HUES6 (cell line): ENCODE data around the gene SEMA5A.
A peak's percentile ranks its signal among the peaks of the same experiment; 100 is the strongest.

Experiments used
- H3K27ac ChIP-seq: 2 replicates; pipeline ENCODE4 v1.7.0; 2013; ENCODE audit warnings: low read depth, mild to moderate bottlenecking, low read length, inconsistent platforms
- H3K27me3 ChIP-seq: 2 replicates; pipeline ENCODE4 v1.6.1; 2013; ENCODE audit warnings: low read length; ENCODE audit not compliant: control insufficient read depth, insufficient read depth
- H3K36me3 ChIP-seq: 2 replicates; pipeline ENCODE4 v1.6.1; 2013; ENCODE audit warnings: low read length; ENCODE audit not compliant: control insufficient read depth, insufficient read depth
- H3K4me1 ChIP-seq: 2 replicates; pipeline ENCODE4 v1.6.1; 2013; ENCODE audit warnings: low read length; ENCODE audit not compliant: control insufficient read depth, insufficient read depth
- H3K4me3 ChIP-seq: 2 replicates; pipeline ENCODE4 v1.5.1; 2013; ENCODE audit warnings: low read depth, low read length
- H3K9ac ChIP-seq: one replicate; pipeline ENCODE4 v1.6.1; 2013; ENCODE audit warnings: mild to moderate bottlenecking, low read length
- H3K9me3 ChIP-seq: 2 replicates; pipeline ENCODE4 v1.6.1; 2013; ENCODE audit warnings: low read depth, low read length; ENCODE audit not compliant: control insufficient read depth, insufficient read depth

Gene SEMA5A

GRCh38 chr5:9564752-9565151 is 18.9 kb upstream of the SEMA5A start:
- H3K4me1 ChIP-seq: peaks cover 15% of the 10 kb centered on the region
- no peak overlapping the region for H3K9ac ChIP-seq
- H3K9me3 ChIP-seq: no peaks in the 10 kb centered on the region
- no peak overlapping the region for H3K4me3 ChIP-seq
- no peaks in the 10 kb centered on the region for H3K36me3 ChIP-seq
- H3K27me3 ChIP-seq: no peaks in the 10 kb centered on the region
- H3K27ac ChIP-seq: no peak overlapping the region

GRCh38 chr5:9562141-9562540 is 16.3 kb upstream of the SEMA5A start:
- Histone ChIP-seq H3K27me3 (no peaks in the 10 kb centered on the region), H3K27ac (no peak overlapping the region; the same call in 1 of the 2 replicates), H3K4me1 (peaks cover 15% of the 10 kb centered on the region)

GRCh38 chr5:9559965-9560364 is 14.1 kb upstream of the SEMA5A start:
- H3K4me1 ChIP-seq: peaks cover 15% of the 10 kb centered on the region
- H3K27me3 ChIP-seq: no peaks in the 10 kb centered on the region
- no peak overlapping the region for H3K4me3 ChIP-seq
- H3K9ac ChIP-seq: no peak overlapping the region
- no peaks in the 10 kb centered on the region for H3K36me3 ChIP-seq
- H3K27ac ChIP-seq: no peak overlapping the region
- H3K9me3 ChIP-seq: no peaks in the 10 kb centered on the region

More at GRCh38 chr5:9562141-9562540, 16.3 kb upstream of the SEMA5A start:
- Histone ChIP-seq H3K36me3 (no peaks in the 10 kb centered on the region), H3K9me3 (no peaks in the 10 kb centered on the region), H3K9ac (peak overlapping the region; percentile 45), H3K4me3 (no peak overlapping the region; the same call in 1 of the 2 replicates)

- Histone ChIP-seq H3K27ac (no peak overlapping the region), H3K9me3 (no peaks in the 10 kb centered on the region), H3K4me3 (no peak overlapping the region), H3K4me1 (peaks cover 15% of the 10 kb centered on the region), H3K36me3 (no peaks in the 10 kb centered on the region), H3K27me3 (no peaks in the 10 kb centered on the region), H3K9ac (no peak overlapping the region)
Measured at GRCh38 chr5:9558319-9558965, 12.6 kb upstream of the SEMA5A start.

GRCh38 chr5:9557696-9558095 is 11.8 kb upstream of the SEMA5A start:
- H3K4me3 ChIP-seq: no peak overlapping the region
- H3K9me3 ChIP-seq: no peaks in the 10 kb centered on the region
- H3K27me3 ChIP-seq: no peaks in the 10 kb centered on the region
- no peaks in the 10 kb centered on the region for H3K36me3 ChIP-seq
- H3K27ac ChIP-seq: no peak overlapping the region
- H3K9ac ChIP-seq: no peak overlapping the region
- peaks cover 13% of the 10 kb centered on the region for H3K4me1 ChIP-seq

- Histone ChIP-seq H3K9ac (no peak overlapping the region), H3K4me1 (no peaks in the 10 kb centered on the region), H3K4me3 (no peak overlapping the region), H3K27me3 (no peaks in the 10 kb centered on the region), H3K36me3 (peaks cover 9% of the 10 kb centered on the region; the same call in 1 of the 2 replicates), H3K27ac (no peak overlapping the region), H3K9me3 (no peaks in the 10 kb centered on the region)
Measured at GRCh38 chr5:9555961-9556360, 10.1 kb upstream of the SEMA5A start.

- Histone ChIP-seq H3K27me3 (no peaks in the 10 kb centered on the region), H3K9me3 (no peaks in the 10 kb centered on the region), H3K4me1 (no peaks in the 10 kb centered on the region), H3K9ac (no peak overlapping the region), H3K36me3 (peaks cover 23% of the 10 kb centered on the region), H3K27ac (no peak overlapping the region), H3K4me3 (no peak overlapping the region)
Measured at GRCh38 chr5:9554122-9554521, 8.2 kb upstream of the SEMA5A start.

GRCh38 chr5:9553561-9553960 is 7.7 kb upstream of the SEMA5A start:
- no peaks in the 10 kb centered on the region for H3K9me3 ChIP-seq
- H3K27me3 ChIP-seq: no peaks in the 10 kb centered on the region
- H3K36me3 ChIP-seq: peaks cover 25% of the 10 kb centered on the region
- H3K4me3 ChIP-seq: no peak overlapping the region
- no peaks in the 10 kb centered on the region for H3K4me1 ChIP-seq
- no peak overlapping the region for H3K27ac ChIP-seq
- no peak overlapping the region for H3K9ac ChIP-seq

GRCh38 chr5:9551567-9552537 is 6.0 kb upstream of the SEMA5A start:
- Histone ChIP-seq H3K27me3 (no peaks in the 10 kb centered on the region), H3K36me3 (peaks cover 25% of the 10 kb centered on the region), H3K4me1 (peaks cover 5% of the 10 kb centered on the region), H3K27ac (no peak overlapping the region), H3K9me3 (no peaks in the 10 kb centered on the region), H3K9ac (no peak overlapping the region), H3K4me3 (no peak overlapping the region)

GRCh38 chr5:9549941-9550340 is 4.1 kb upstream of the SEMA5A start:
- no peak overlapping the region for H3K9ac ChIP-seq
- no peak overlapping the region for H3K4me3 ChIP-seq
- H3K4me1 ChIP-seq: peaks cover 5% of the 10 kb centered on the region
- no peaks in the 10 kb centered on the region for H3K9me3 ChIP-seq
- H3K27me3 ChIP-seq: peaks cover 6% of the 10 kb centered on the region
- H3K36me3 ChIP-seq: peaks cover 25% of the 10 kb centered on the region
- no peak overlapping the region for H3K27ac ChIP-seq
